Bronchial epithelial cell (primary cell): ENCODE measurements around the gene FBXO21. TPM values are rescaled to one million over a fixed set of nuclear protein-coding genes. Genes with fewer than 3 reads are reported as not detected.
A peak's percentile ranks its signal among the peaks of the same experiment; 100 is the strongest.

ENCODE experiments used
- DNase-seq: peaks from one replicate; pipeline ENCODE4 v3.0.0-alpha.2; 2010; ENCODE audit warnings: low read depth
- FAIRE-seq: peaks from 2 replicates; lab custom pipeline; 2011; peaks lifted over from hg19 to GRCh38; lab: Jason Lieb, UNC
- H3K27me3 ChIP-seq: 2 replicates; pipeline ENCODE4 v1.5.1; 2011; ENCODE audit warnings: low read length; ENCODE audit not compliant: control insufficient read depth, insufficient read depth
- H3K36me3 ChIP-seq: 2 replicates; pipeline ENCODE4 v1.5.1; 2011; ENCODE audit warnings: low read length; ENCODE audit not compliant: control insufficient read depth, insufficient read depth
- H3K4me3 ChIP-seq: 2 replicates; pipeline ENCODE4 v1.5.1; 2011; ENCODE audit warnings: mild to moderate bottlenecking, low read depth, low read length, control low read depth
- total RNA-seq: library from RNA; depleted of rRNA; stranded (reverse); fragments of >200 nt; gene quantifications from 2 replicates; pipeline ENCODE4 v1.2.1, GENCODE V29; 2014
- TF ChIP-seq, protein P1 (sequence below): IDR thresholded peaks from 2 replicates; pipeline ENCODE4 v1.5.1; 2011; ENCODE audit warnings: mild to moderate bottlenecking, moderate library complexity, low read length, control low read depth, inconsistent platforms; ENCODE audit not compliant: insufficient read depth, severe bottlenecking

Gene FBXO21
- total RNA-seq, 1 donor from 2014 or later, result 52.7 TPM

- TF ChIP-seq, protein P1, sequence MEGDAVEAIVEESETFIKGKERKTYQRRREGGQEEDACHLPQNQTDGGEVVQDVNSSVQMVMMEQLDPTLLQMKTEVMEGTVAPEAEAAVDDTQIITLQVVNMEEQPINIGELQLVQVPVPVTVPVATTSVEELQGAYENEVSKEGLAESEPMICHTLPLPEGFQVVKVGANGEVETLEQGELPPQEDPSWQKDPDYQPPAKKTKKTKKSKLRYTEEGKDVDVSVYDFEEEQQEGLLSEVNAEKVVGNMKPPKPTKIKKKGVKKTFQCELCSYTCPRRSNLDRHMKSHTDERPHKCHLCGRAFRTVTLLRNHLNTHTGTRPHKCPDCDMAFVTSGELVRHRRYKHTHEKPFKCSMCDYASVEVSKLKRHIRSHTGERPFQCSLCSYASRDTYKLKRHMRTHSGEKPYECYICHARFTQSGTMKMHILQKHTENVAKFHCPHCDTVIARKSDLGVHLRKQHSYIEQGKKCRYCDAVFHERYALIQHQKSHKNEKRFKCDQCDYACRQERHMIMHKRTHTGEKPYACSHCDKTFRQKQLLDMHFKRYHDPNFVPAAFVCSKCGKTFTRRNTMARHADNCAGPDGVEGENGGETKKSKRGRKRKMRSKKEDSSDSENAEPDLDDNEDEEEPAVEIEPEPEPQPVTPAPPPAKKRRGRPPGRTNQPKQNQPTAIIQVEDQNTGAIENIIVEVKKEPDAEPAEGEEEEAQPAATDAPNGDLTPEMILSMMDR, result no peak
- DNase-seq (no peak), FAIRE-seq (no peak)
- H3K4me3 ChIP-seq, result no peak overlapping the region
- H3K27me3 ChIP-seq, result no peaks in the 10 kb centered on the region
- no peaks in the 10 kb centered on the region for H3K36me3 ChIP-seq
Observed at GRCh38 chr12:117125767-117126166, 64.5 kb downstream of the FBXO21 start.

GRCh38 chr12:117125272-117125613 lies 65.0 kb downstream of the FBXO21 start:
- TF ChIP-seq, protein P1, result no peak
- no peaks in the 10 kb centered on the region for H3K36me3 ChIP-seq
- no peaks in the 10 kb centered on the region for H3K27me3 ChIP-seq
- DNase-seq, result no peak
- H3K4me3 ChIP-seq, result no peak overlapping the region
- no peak for FAIRE-seq

DNA sequence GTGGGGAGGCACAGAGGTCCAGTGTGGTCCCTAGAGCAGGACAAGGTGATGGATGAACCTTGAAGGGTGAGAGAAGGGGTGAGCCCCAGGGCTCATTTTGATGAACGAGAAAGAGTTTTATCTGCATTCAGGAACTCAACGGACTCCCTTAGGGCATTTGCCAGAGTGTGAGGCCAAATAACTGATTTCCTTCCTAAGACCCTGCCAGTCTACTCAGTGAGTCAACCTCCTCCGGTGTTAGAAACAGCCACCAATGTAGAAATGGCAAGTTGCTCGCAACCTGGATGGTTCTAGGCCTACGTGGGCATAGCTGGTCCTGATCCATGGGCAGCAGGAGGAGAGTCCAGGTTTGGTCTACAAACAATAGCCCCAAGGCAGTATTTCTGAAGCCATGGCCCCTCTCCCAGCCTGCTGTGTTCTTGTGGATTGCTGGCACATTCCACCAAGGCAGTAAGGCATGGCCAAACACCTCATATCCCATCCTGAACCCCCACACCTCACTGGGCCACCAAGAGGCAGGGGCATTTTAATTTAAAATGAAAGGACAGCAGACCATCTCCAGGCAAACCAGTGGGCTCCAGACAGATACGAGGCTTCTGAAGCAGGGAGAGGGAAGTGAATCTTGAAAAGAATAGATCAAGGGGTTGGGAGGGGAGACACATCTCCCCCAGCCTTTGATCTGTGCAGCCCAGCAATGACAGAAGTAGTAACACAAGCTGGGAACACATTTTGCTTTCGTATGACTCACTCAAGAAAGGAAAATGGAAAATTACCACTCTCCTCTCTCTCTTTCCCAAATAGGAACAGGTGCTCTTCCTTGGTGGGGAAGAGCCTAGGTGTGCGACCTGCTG lies 65.6 kb downstream of the FBXO21 start:
- Histone ChIP-seq H3K4me3 (no peak overlapping the region), H3K36me3 (no peaks in the 10 kb centered on the region), H3K27me3 (no peaks in the 10 kb centered on the region)
- FAIRE-seq (no peak), DNase-seq (no peak)
- TF ChIP-seq, protein P1, result no peak

GRCh38 chr12:117121441-117121840 lies 68.8 kb downstream of the FBXO21 start:
- FAIRE-seq, result no peak
- no peak overlapping the region for H3K4me3 ChIP-seq

GRCh38 chr12:117120787-117121186 lies 69.5 kb downstream of the FBXO21 start:
- no peaks in the 10 kb centered on the region for H3K27me3 ChIP-seq
- FAIRE-seq (no peak), DNase-seq (no peak)
- TF ChIP-seq, protein P1, result no peak
- no peak overlapping the region for H3K4me3 ChIP-seq
- no peaks in the 10 kb centered on the region for H3K36me3 ChIP-seq

More at GRCh38 chr12:117121441-117121840, 68.8 kb downstream of the FBXO21 start:
- TF ChIP-seq, protein P1, result no peak
- Histone ChIP-seq H3K36me3 (no peaks in the 10 kb centered on the region), H3K27me3 (no peaks in the 10 kb centered on the region)
- no peak for DNase-seq

GRCh38 chr12:117119592-117120198 lies 70.6 kb downstream of the FBXO21 start:
- Histone ChIP-seq H3K36me3 (no peaks in the 10 kb centered on the region), H3K4me3 (no peak overlapping the region), H3K27me3 (no peaks in the 10 kb centered on the region)
- DNase-seq (no peak), FAIRE-seq (no peak)
- TF ChIP-seq, protein P1, result peak; percentile 53
